Stomach (tissue), 9 donors: ENCODE results near the gene ZNRF3. TPM values are rescaled to one million over a fixed set of nuclear protein-coding genes. Genes with fewer than 3 reads are reported as not detected.

Source experiments
- DNase-seq, 2 donors: peaks; one replicate each; pipeline versions ENCODE4 v3.0.0 to v3.0.0-alpha.2; 2013 to 2019
- H3K27ac ChIP-seq, 5 donors: fragments of 200-600 bp in 4 of 5; sonication (generic) in 4 of 5; one replicate each; pipeline ENCODE4 v1.5.1; 2013 to 2019; ENCODE audit warnings: mild to moderate bottlenecking in 1 of 5, moderate library complexity in 1 of 5
- H3K27me3 ChIP-seq, 3 donors: fragments of 200-600 bp; sonication (generic); one replicate each; pipeline ENCODE4 v1.5.1; 2017 to 2019; ENCODE audit warnings: mixed run types in 1 of 3
- H3K36me3 ChIP-seq, 4 donors: fragments of 200-600 bp; sonication (generic); 1 replicate in 3 of 4; 2 replicates in 1 of 4; pipeline ENCODE4 v1.5.1; 2016 to 2019
- H3K4me1 ChIP-seq, 4 donors: fragments of 200-600 bp; sonication (generic); one replicate each; pipeline ENCODE4 v1.5.1; 2016 to 2019
- H3K4me3 ChIP-seq, 4 donors: fragments of 200-600 bp; sonication (generic) in 3 of 4; one replicate each; pipeline ENCODE4 v1.5.1; 2016 to 2019; ENCODE audit warnings: mild to moderate bottlenecking in 1 of 4
- H3K9me3 ChIP-seq, 4 donors: fragments of 200-600 bp; sonication (generic); one replicate each; pipeline ENCODE4 v1.5.1; 2016 to 2019
- EP300 ChIP-seq: sonication (generic); formaldehyde crosslinking; IDR thresholded peaks from one replicate; pipeline ENCODE4 v1.6.1; 2017; ENCODE audit warnings: antibody characterized with exemption
- POLR2A ChIP-seq, 4 donors: fragments of 450-650 bp; IDR thresholded peaks; one replicate each; pipeline ENCODE4 v1.6.1; 2016; ENCODE audit warnings: antibody characterized with exemption in 4 of 4, control low read depth in 2 of 4, mild to moderate bottlenecking in 1 of 4, moderate library complexity in 1 of 4
- POLR2AphosphoS5 ChIP-seq, 3 donors: sonication (generic); formaldehyde crosslinking; IDR thresholded peaks; one replicate each; pipeline ENCODE4 v1.6.1; 2016; ENCODE audit warnings: antibody characterized with exemption in 3 of 3
- WGBS, 5 donors: extraction: QIAGEN DNeasy Blood & Tissue Kit in 3 of 5; methylation state at CpG; one replicate each; pipeline versions ENCODE4 v1.1.5 to v1.1.7; 2013 to 2018; 5-methylcytosine and 5-hydroxymethylcytosine counted together
- intact Hi-C: fragments of 100-400 bp; cut with DNase I; formaldehyde crosslinking; loops from one replicate; pipeline ENCODE4 v1.15.1; 2023; ENCODE audit warnings: low total_unique reads
- polyA plus RNA-seq, 3 donors: library from polyadenylated mRNA; stranded (reverse); fragments of 200-250 nt; gene quantifications; one replicate each; pipeline ENCODE4 v1.2.3, GENCODE V29; 2013
- total RNA-seq, 5 donors: library from RNA; depleted of rRNA; stranded (reverse); fragments of >200 nt; gene quantifications; one replicate each; pipeline versions ENCODE4 v1.1.0 to v1.2.3, GENCODE V29; 2014 to 2016
- TF ChIP-seq, protein P1 (sequence below), 7 experiments: fragments of 450-650 bp in 4 of 7; fragments of 200-600 bp in 3 of 7; sonication (generic) in 3 of 7; IDR thresholded peaks; one replicate each; pipeline ENCODE4 v1.5.1; 2016 to 2019; ENCODE audit warnings: antibody characterized with exemption in 7 of 7, control low read depth in 2 of 7, mild to moderate bottlenecking in 1 of 7
- donor health status: healthy with polysubstance abuse.
- donor health status: Bipolar disorder and iron deficiency.
- donor health status: healthy.

The ZNRF3 gene
- total and polyA plus RNA-seq, 8 donors: 1.4 to 52.7 (median 3.6) TPM

DNA sequence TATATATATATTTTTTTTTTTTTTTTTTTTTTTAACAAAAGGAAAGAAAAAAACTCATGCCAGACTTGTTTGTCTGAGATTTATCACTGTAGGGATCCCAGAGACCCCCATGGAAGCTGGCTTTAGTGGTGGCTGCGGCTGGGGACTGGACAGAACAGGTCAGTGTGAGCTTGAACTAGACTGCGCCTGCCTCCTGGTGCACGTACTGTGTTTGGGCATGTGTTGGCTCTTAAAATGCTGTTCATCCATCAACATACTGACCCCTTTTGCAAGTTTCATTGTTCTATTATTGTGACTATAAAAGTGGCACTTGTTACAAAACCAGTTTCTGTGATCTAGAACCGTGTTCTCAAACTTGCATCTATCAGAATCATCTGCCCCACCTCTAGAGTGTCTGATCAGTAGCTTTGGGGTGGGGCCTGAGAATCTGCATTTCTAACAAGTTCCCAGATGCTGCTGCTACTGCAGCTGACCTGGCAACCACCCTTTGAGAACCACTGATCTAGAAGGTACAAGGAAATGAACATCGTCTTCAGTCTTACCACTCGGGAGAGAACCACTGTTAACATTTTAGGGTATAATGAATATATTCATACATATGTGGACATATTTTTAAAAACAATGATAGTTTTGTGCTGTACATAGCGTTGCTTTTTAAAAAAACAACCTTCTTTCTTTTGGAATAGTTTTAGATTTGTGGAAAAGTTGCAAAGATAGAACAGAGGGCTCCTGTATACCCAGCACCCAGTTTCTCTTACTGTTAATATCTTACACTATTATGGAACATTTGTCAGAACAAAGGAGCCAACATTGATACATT, 54.0 kb downstream of the ZNRF3 start:
- Histone ChIP-seq H3K27ac (no peak overlapping the region), H3K36me3 (no peaks in the 10 kb centered on the region), H3K4me3 (no peak overlapping the region), H3K4me1 (peaks cover 4 to 80% (median 32%) of the 10 kb centered on the region in 4 donors), H3K9me3 (no peaks in the 10 kb centered on the region), H3K27me3 (no peaks in the 10 kb centered on the region)
- WGBS, 5 donors: 71 to 82% (median 79%) methylated on average over 7 of the region's 7 CpGs
- intact Hi-C loops: no loop called here
- DNase-seq: no peak
- TF ChIP-seq POLR2A (IDR thresholded peaks at IDR 0.05) (no peak), POLR2AphosphoS5 (IDR thresholded peaks at IDR 0.05) (no peak), EP300 (no peak)
- TF ChIP-seq, protein P1, sequence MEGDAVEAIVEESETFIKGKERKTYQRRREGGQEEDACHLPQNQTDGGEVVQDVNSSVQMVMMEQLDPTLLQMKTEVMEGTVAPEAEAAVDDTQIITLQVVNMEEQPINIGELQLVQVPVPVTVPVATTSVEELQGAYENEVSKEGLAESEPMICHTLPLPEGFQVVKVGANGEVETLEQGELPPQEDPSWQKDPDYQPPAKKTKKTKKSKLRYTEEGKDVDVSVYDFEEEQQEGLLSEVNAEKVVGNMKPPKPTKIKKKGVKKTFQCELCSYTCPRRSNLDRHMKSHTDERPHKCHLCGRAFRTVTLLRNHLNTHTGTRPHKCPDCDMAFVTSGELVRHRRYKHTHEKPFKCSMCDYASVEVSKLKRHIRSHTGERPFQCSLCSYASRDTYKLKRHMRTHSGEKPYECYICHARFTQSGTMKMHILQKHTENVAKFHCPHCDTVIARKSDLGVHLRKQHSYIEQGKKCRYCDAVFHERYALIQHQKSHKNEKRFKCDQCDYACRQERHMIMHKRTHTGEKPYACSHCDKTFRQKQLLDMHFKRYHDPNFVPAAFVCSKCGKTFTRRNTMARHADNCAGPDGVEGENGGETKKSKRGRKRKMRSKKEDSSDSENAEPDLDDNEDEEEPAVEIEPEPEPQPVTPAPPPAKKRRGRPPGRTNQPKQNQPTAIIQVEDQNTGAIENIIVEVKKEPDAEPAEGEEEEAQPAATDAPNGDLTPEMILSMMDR (IDR thresholded peaks at IDR 0.05): no peak

DNA sequence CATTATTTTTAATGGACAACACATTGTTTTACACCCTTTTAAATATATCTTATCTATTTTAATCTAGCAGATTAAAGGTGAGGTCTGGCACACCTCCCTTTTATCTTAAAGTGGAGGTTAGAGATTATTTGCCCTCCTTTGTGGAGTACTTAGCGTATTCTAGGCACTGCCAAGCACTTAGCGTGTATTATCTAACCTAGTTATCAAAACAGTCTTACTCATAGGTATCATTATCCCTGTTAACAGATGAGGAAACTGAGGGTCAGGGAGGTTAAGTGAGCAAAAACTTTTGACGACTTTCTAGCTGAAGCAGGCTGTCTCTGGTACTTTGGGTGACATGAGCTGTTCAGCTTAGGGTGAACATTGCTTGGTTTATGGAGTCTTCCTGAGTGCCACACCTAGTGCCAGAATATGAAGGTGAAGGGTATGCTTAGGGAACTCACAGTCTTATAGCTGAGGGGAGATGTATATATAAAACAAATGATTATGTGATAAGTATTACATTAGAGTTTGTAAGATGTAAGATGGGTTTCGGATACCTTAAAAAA, 55.0 kb downstream of the ZNRF3 start:
- Histone ChIP-seq H3K4me3 (no peak overlapping the region), H3K36me3 (no peaks in the 10 kb centered on the region), H3K9me3 (no peaks in the 10 kb centered on the region), H3K27me3 (no peaks in the 10 kb centered on the region), H3K4me1 (peaks cover 5 to 80% (median 30%) of the 10 kb centered on the region in 4 donors), H3K27ac (no peak overlapping the region)
- no peak for DNase-seq
- WGBS, 5 donors: 49 to 66% (median 51%) methylated on average over 4 of the region's 4 CpGs
- intact Hi-C loops: no loop called here
- TF ChIP-seq POLR2A (IDR thresholded peaks at IDR 0.05) (no peak), POLR2AphosphoS5 (IDR thresholded peaks at IDR 0.05) (no peak), EP300 (no peak)
- TF ChIP-seq, protein P1 (IDR thresholded peaks at IDR 0.05): no peak

DNA sequence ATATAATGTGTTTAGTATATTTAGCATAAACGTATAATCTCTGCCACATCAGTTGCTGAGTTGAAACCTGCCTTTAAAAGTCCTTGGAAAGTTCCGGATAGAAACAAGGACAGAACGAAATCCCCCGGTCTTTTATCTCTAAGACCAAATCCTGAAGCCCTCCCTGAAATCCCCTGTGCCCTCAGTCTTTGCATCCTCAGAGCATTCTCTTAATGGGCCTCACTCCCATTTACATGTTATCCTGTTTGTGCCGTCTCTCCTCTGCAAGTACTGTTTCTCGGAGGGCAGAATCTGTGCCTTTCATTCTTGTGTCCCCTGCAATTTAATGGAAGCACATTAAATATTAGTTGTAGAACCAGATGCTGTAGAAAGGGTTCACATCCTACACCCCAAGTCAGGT, 56.0 kb downstream of the ZNRF3 start:
- intact Hi-C loops: no loop called here
- DNase-seq: no peak
- H3K27ac ChIP-seq: no peak overlapping the region
- no peaks in the 10 kb centered on the region for H3K27me3 ChIP-seq
- H3K36me3 ChIP-seq: no peaks in the 10 kb centered on the region
- H3K4me3 ChIP-seq: no peak overlapping the region
- no peaks in the 10 kb centered on the region for H3K9me3 ChIP-seq
- 68 to 76% (median 70%) methylated on average over 6 of the region's 6 CpGs for WGBS, 5 donors
- peaks cover 6 to 79% (median 32%) of the 10 kb centered on the region in 4 donors for H3K4me1 ChIP-seq
- TF ChIP-seq EP300 (no peak), POLR2A (IDR thresholded peaks at IDR 0.05) (no peak), POLR2AphosphoS5 (IDR thresholded peaks at IDR 0.05) (no peak)
- TF ChIP-seq, protein P1 (IDR thresholded peaks at IDR 0.05): no peak

DNA sequence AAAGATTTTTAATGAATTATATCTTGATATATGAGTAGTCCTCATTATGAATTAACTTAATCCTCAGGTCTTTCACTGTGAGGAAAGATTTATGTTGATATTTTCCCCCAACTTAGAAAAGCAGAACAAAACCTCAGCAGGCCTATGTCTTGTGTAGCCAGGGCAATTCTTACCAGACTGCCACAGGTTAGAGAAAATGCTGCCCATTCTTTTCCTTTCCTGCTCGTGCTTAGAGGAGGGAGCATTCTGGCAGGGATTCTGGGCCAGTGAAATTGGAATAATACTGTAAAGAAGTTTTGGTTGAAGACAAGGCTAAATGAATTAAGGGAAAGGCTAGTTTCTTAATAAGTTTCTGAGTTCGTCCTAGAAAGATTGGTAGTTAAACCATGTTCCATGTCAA, 56.6 kb downstream of the ZNRF3 start:
- 38 to 56% (median 51%) methylated on average over 2 of the region's 2 CpGs for WGBS, 5 donors
- H3K4me1 ChIP-seq: peaks cover 6 to 74% (median 31%) of the 10 kb centered on the region in 4 donors
- intact Hi-C loops: no loop called here
- H3K4me3 ChIP-seq: no peak overlapping the region
- no peak for DNase-seq
- H3K36me3 ChIP-seq: no peaks in the 10 kb centered on the region
- TF ChIP-seq POLR2AphosphoS5 (IDR thresholded peaks at IDR 0.05) (no peak), EP300 (no peak), POLR2A (IDR thresholded peaks at IDR 0.05) (no peak)
- TF ChIP-seq, protein P1 (IDR thresholded peaks at IDR 0.05): no peak
- H3K9me3 ChIP-seq: no peaks in the 10 kb centered on the region
- no peak overlapping the region for H3K27ac ChIP-seq
- H3K27me3 ChIP-seq: no peaks in the 10 kb centered on the region
